ENCODE results near the gene HRH2.
"Not testable (repeated sequence)": the region's sequence is repeated elsewhere in the genome, so short reads cannot be mapped to it uniquely, and the experiment has no call there.

Gene HRH2

DNA sequence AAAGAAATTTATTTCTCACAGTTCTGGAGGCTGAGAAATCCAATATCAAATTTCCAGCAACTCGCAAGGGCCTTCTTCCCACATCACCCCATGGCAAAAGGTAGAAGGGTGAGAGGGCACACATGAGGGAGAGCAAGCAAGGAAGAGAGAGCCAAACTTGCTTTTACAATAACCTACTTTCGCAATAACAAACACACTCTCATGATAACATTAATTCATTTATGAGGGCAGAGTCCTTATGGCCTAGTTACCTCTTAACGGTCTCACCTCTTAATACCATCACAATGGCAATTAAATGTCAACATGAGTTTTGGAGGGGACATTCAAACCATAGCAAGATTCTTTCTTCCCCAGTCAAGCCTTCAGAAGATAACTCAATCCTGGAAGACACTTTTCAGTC lies 11.6 kb upstream of the HRH2 start:
- DNase-seq (ENCODE audit: low read depth in 2 of 2): no peak

DNA sequence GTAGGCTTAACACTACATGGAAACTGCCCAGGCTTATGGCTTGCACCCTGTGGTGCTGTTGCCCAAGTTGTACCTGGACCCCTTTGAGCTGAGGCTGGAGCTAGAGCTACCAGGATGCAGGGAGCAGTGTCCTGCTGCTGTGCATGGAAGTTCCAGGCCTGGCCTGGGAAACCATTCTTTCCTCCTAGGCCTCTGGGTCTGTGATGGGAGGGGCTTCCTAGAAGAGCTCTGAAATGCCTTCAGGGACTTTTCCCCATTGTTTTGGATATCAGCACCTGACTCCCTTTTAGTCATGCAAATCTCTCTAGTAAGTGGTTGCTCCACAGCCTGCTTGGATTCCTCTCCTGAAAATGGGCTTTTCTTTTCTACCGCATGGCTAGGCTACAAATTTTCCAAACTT lies 7.9 kb upstream of the HRH2 start:
- DNase-seq (ENCODE audit: low read depth in 2 of 2): no peak

DNA sequence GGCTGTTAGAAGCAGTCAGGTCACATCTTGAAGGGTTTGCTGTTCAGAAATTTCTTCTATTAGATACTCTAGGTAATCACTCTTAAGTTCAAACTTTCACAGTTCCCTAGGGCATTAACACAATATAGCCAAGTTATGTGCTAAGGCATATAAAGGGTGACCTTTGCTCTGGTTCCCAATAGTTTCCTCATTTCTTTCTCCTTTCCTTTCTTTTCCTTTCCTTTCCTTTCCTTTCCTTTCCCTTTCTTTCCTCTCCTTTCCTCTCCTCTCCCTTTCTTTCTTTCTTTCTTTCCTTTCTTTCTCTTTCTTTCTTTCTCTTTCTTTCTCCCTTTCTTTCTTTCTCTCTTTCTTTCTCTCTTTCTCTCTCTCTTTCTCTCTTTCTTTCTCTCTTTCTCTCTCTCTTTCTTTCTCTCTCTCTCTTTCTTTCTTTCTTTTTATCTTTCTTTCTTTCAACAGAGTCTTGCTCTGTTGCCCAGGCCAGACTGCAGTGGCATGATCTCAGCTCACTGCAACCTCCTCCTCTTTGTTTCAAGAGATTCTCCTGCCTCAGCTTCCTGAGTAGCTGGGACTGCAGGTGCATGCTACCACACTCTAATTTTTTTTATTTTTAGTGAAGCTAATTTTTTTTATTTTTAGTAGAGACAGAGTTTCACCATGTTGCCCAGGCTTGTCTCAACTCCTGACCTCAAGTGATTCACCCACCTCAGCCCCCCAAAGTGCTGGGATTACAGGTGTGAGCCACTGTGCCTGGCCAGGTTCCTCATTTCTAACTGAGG lies 7.3 kb upstream of the HRH2 start:
- DNase-seq (ENCODE audit: low read depth in 2 of 2): not testable (repeated sequence)

DNA sequence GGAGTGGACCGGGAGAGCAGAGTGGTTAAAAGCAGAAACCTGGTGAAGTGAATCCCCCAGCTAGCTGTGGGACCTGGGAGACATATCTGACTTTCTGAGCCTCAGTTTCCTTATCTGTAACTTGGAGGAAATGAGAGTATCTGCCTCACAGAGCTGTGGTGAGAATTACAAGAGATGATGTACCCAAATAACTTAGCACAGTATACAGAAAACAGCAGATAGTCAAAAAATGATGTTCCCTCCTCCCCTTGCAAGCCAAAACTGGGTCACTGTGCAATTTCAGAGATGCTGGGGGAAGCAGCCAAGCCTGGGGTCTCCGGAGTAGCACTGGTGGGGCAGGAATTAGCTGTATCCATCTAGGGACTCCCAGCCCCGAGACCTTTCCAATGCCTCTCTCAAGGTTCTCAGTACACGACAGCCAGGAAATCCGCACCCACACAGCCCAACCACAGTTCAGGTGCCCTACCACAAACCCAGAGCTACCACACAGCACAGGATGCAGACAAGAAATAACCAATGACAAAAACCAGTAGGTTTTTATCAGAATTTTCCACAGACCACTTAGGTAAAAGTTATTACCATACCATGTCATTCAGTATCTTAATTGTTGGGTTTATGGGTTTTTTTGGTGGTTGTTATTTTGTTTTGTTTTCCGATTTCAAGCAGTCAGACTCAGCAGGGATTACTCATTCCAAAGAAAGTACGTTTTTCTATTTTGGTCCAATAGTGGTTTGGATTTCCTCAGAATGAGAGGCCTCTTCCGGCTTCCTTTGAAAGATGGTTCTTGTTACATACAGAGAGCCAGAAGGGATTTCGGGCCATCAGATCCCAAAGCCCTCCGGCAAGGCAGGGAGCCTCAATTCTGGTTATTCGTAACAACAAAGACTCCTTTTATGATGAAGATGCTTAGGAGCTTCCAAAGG lies 4.9 kb upstream of the HRH2 start:
- DNase-seq (ENCODE audit: low read depth in 2 of 2): peak; percentile 38 to 70

DNA sequence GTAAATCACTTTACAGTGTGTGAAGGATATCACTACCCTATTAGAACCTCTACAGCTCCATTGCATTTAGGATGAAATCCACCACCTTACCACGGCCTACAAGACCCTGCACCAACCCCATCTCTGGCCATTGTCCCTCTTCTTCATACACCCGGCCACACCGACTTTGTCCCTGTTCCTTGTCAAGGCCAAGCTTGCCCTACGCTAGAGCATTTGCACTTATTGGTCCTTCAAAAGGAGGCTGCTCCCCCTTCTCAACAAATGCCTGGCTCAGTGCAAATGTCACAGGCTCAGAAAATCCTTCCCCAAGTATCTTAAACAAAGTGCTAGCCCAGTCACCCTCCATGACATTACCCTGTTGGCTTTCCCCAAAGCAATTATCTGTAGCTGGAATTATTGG lies 4.1 kb upstream of the HRH2 start:
- no peak for DNase-seq (ENCODE audit: low read depth in 2 of 2)

DNA sequence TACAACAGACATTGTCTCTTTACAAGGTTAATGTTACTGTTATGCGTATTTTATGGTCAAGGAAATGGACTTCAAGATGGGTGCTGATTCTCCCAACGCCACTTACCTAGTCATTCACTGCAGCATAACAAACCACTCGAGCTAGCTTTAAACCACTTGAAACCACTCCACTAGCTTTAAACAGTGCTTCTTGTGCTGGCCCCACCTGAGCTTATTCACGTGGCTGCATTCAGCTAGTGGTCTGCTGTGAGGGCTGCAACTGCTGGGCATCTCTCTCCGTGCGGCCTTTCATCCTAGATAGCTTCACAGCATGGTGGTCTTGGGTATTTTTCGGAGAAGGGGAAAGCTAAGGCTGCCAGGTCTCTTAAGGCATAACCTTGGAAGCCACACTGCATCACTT lies 3.5 kb upstream of the HRH2 start:
- DNase-seq (ENCODE audit: low read depth in 2 of 2): no peak

DNA sequence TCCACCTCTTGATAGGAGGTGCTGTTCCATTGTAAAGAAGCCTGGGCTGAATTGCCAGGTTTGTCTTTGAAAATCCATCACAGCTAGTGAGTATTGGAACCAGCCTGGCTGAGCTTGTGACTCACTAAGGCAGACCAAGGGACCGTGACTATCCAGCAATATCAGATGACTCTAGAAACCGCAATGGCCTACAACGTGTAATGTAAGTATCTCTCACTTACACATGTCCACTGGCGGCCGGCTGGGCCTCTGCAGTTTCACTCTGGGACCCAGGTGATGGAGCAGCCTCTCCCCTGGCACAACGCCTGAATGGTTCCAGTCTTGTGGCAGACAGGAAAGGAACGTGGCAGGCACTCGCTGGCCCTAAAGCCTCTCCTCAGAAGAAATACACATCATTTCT lies 3.1 kb upstream of the HRH2 start:
- no peak for DNase-seq (ENCODE audit: low read depth in 2 of 2)

DNA sequence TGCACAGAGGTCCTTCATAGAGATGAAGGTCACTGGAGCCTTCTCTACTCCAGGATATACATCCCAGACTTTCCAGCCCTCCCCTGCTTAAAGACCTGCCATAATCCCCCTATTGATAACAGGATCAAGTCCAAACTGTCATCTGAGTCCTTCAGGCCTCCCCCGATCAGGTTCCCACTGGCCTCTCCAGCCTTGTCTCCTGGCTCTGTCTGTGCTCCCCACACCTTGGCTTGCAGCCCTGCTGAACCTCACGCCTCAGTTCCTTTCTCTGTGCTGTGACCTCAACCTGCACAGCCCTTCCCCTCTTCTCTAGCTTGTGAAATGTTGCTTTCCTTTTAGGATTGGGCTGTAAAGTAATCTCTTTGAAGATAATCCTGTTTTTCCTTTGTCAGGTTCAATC lies 2.5 kb upstream of the HRH2 start:
- no peak for DNase-seq (ENCODE audit: low read depth in 2 of 2)

DNA sequence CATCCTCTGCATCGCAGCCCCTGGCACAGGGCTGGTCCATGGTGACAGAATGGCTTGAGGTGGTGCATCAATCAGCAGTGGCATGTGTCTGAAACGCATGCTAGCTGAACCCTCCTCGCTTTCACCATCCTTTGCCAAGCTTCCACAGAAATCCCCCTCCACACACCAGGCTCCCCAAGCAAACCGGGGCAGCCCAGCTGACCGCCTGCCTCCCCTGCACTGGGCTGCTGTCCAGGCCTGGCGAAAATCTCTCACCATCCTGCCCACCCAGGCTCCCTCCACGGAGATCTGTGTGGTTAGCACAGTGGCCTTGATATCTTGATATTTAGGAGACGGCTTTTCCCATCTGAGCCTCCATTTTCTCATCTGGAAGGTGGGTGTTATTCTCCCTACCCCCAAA lies 905 bp upstream of the HRH2 start:
- no peak for DNase-seq (ENCODE audit: low read depth in 2 of 2)

DNA sequence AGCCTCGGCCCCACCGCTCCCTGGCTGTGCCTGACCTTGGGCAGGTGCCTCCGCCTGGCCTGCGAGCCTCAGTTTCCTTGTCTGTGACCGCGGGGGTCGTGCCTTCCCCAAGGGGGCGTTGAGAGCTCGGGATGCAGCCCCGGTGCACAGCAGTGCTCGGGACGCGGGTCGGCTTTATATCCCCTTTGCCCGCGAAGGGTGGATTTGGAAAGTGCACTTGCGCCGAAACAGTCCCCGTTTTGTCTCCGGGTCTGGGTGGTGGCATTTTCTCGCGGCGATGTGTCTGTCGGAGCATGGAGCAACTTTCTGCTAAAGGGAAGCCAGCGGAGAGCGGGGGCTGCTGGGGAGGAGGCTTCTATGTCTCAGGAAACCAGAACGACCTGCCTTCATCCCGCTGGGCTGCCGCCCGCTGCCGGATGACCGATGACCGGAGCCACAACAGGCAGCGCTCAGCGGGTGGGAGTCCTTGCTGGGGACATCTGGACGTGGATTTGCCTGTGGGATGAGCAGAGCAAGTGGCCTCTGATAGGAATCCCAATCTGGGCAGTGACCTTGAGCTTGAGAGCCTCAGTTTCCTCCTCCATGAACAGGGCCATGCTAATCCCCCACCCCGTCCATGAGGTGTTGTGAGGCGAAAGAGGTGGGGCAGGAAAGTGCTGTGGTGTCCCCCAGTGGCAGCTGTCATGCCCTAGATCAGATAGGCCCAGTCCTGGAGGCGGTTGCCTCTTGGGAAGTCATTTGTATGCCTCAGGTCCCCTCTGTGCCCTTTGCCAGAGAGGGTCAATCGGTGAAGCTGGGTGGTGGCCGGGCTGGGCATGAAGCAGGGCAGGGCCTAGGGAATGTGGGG lies 651 bp downstream of the HRH2 start:
- DNase-seq (ENCODE audit: low read depth in 2 of 2): no peak

DNA sequence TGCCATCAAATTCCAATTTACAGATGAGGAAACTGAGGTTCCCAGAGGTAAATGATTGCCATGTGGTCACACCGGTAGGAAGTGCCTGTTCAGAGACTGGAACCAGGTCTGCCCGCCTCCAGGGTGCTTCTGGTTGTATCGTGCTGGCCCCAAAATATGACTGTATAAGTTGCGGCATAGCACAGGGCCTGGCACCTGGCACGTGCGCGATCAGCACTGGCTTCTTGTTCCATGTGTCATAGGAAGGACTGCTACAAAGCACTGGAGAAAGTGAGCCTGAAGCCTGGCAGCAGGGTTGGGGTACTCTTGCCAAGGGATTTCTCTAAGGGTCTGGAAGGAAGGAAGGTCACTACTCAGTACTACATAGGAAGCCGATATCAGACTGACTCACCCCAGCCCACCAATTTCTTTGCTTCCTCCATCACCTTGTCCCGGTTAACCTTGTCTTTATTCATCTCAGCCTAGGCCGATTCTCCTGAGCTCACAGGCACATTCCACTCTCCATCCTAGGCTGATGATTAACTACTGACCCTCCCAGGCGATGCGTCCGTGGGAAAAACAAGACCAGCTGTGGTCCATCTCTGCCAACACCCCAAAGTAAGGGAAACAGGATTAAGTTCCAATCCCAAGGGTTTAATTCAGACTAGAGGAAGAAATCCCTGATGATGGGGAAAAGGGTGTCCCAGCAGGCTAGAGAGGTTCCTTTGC lies 1.8 kb downstream of the HRH2 start:
- no peak for DNase-seq (ENCODE audit: low read depth in 2 of 2)

DNA sequence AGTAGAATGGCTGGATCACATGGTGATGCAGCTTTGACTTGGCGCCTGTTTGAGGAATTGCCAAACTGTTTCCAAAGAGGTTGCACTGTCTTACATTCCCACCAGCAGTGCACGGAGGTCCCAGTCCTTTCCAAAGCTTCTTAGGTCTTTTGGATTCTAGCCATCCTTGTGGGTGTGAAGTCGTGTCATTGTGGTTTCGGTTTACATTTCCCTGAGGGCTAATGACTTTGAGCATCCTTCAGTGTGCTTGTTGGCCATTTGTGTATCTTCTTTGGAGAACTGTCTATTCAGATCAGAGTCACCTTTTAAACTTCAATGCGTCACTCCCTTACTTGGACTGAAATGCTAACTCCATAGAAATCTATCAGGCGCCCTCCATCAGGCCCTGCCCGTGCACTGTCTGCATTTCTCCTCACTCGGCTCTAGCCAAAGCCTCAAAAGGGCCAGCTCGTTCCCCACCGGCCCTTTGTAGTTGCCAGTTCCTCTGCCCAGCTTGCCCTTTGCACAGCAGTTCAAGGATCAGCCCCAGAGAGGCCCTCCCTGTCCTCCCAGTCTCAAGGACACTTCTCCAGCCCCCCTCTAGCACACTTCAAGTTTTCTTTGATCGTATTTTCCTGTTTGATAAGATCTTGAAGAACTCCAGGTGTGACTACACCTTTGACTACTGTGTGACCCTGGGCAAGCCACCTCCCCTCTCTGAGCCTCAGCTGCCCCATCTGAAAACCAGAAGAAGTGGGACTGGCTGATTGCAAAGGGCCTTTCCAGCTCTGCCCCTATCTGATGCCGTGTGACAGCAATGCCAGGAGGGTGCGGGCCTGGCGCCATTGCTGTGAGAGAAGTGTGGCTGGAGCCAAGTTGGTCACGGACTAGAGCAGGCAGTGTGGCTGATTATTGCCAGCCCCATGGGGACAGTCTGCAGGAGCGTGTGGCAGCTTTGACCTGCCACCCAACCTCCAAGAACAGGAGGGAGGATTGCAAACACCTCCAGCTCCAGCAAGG lies 5.6 kb downstream of the HRH2 start:
- no peak for DNase-seq (ENCODE audit: low read depth in 2 of 2)

DNA sequence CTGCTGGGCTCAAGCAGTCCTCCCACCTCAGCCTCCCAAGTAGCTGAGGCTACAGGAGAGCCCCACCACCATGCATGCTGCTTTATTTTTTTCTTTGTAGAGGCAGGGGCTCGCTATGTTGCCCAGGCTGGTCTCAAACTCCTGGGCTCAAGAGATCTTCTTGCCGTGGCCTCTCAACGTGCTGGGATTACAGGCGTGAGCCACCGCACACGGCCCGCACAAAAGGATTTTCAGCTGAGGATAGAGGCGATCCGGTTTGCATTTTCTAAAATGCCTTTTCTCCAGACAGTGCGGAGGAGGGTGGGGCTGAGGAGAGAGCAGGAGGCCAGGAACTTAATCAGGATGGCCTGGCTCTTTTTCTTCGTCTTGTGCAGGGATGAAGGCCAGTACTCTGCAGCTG lies 6.9 kb downstream of the HRH2 start:
- DNase-seq (ENCODE audit: low read depth in 2 of 2): no peak

DNA sequence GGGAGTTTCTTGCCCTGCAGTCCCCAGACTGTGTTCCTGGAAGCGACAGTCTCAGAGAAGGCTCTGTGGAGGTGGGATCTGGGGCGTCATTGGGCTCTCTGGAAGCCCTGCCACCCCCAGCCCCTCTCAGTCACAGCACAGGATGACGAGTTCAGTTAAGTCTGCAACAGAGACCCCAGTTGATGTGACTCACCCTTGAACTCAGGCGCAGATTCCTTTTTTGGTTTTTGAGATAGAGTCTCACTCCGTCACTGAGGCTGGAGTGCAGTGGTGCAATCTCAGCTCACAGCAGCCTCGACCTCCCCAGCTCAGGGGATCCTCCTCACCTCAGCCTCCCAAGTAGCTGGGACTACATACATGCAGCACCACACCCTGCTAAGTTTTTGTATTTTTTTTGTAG lies 8.3 kb downstream of the HRH2 start:
- no peak for DNase-seq (ENCODE audit: low read depth in 2 of 2)

DNA sequence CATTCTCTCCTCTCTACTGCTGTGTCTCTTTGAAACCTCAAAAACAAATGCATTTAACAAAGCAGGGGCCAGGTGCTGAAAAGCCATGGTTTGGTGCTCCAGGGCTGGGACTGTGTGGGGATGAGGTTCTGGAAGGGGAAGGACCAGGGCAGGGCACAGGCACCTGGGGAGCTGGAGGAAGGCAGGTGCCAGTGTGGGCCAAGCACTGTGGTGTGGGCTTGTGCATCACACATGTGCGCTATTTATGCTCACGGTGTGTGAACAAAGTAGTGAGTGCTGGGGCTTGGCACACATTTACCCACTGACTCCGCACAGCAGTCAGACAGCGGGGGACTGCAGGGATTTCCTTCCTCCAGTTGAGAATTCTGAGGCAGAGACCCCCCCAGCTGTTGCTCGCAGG lies 10.1 kb downstream of the HRH2 start:
- DNase-seq (ENCODE audit: low read depth in 2 of 2): no peak

DNA sequence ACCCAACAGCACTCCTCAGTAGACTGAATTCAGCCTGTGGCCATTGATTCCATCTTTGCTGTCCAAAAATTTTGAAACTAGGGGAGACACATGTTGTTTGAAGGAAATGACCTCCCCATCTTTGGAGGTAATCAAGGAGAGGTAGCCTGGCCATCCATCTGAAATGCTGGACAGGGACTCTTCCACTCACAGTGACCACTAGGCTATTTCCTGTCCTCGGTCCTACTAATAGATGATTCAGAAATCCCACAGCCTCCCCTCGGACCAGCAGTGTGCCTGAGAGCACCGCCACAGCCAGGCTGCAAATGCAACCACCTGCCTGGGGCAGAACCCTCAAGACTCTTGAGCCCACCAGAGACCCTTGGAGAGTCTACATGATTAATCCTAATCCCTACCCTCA lies 12.5 kb downstream of the HRH2 start:
- no peak for DNase-seq (ENCODE audit: low read depth in 2 of 2)

DNA sequence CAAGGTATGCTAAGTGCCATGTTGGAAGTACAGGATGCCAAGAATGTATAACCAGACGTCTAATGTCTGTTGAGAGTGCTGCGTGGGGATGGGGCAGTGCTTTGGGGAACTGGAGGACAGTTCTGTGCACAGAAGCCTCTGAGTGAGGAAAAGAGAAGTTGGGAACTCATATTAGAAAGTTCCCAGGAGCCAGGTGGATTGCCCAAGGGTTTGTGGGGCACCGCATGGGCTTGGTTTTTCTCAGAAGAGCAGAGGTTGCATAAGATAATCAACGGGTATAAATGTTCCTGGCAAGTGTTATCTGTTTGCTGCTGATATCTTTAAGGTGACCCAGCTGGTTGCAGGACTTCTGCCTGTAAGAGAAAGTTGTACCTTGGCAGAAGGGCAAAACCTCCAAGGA lies 13.1 kb downstream of the HRH2 start:
- DNase-seq (ENCODE audit: low read depth in 2 of 2): no peak

DNA sequence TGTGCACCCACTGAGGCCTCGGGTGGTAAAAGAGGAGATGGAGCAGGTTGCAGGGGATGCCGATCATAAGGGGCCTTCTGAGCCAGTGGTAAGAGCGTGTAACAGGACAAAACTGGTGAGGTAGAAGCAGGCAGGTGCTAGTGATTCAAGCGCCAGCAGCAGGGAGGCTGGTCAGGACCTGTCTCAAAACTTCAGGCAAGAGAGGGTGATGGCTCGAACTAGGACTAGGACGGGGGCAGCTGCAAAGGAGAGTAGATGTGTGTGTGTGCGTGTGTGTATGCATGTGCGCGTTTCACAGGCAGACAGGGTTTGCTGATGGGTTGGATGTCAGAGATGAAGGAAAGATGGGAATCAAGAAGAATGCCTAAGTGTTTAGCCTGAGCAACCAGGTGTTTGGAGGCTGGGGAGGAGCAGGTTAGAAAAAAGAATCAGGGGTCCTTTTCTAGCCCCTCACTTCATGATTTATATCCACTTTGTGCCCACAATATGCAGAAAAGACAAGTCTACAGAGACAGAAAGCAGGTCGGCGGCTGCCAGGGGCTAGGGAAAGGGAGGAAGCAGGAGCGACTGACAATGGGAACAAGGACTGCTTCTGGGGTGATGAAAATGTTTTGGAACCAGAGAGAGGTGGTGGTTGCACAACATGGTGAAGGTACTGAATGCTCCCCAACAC lies 15.2 kb downstream of the HRH2 start:
- DNase-seq (ENCODE audit: low read depth in 2 of 2): no peak

DNA sequence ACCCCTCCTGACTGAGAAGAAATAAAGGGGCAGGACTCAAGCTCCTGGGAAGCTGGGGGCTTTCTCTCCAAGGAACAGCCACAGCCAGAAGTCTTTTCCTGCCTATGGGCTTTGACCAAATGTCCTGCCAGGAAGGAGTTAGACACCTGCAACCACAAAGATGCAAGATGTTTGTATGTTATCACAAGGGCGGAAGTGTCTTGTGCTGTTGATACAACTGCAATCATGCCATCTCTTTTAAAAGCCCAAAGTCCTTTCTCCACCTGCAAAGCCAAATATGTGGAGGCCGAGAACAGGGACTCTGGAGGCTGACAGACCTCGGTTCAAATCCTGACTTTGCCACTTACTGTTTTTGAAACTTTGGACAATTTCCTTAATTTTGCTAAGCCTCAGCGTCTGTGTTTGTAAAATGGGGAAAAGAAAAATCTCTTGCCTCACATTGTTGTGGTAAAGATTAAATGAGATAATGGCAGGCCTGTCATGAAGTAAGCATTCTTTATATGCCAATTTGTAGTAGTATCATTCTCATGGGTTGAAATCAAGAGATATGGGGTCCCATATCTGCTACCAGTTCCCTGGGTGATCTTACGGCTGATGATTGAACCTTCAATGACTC lies 17.0 kb downstream of the HRH2 start:
- DNase-seq (ENCODE audit: low read depth in 2 of 2): no peak
